ENCODE results near the gene SERPINB11.
A peak's percentile ranks its signal among the peaks of the same experiment; 100 is the strongest.
"Not testable (repeated sequence)": the region's sequence is repeated elsewhere in the genome, so short reads cannot be mapped to it uniquely, and the experiment has no call there.

Gene SERPINB11

GRCh38 chr18:63702660-63703059 is at the start of gene SERPINB11:
SERPINB11 (plus strand) TSS chr18:63702960; CDS start chr18:63710194, 7,234 bp downstream.
- DNase-seq (ENCODE audit: low spot score) = no peak
- TF ChIP-seq CTCF (IDR thresholded peaks at IDR 0.05; ENCODE audit: borderline replicate concordance, control extremely low read depth, extremely low read depth, insufficient read depth, missing control alignments) = no peak
- in situ Hi-C loops (cut with MboI; ENCODE audit: low sequenced_read_pairs, unreplicated experiment) = no loop called here

- in situ Hi-C loops (cut with MboI; ENCODE audit: low sequenced_read_pairs, unreplicated experiment); DNase-seq (ENCODE audit: low spot score): not testable (repeated sequence)
These were observed 43.8 kb upstream of the SERPINB11 start for GRCh38 chr18:63658920-63659319.

- DNase-seq (ENCODE audit: low spot score); in situ Hi-C loops (cut with MboI; ENCODE audit: low sequenced_read_pairs, unreplicated experiment): not testable (repeated sequence)
These were observed 41.0 kb upstream of the SERPINB11 start, which contains the start of gene SERPINB3 for GRCh38 chr18:63661750-63662149. SERPINB3 (minus strand) TSS chr18:63661893; CDS start chr18:63661216, 677 bp downstream.

GRCh38 chr18:63664571-63664970 is 38.2 kb upstream of the SERPINB11 start:
- no peak for DNase-seq (ENCODE audit: low spot score)
- no peak for TF ChIP-seq CTCF (IDR thresholded peaks at IDR 0.05; ENCODE audit: borderline replicate concordance, control extremely low read depth, extremely low read depth, insufficient read depth, missing control alignments)
- in situ Hi-C loops (cut with MboI; ENCODE audit: low sequenced_read_pairs, unreplicated experiment) = no loop called here

- TF ChIP-seq CTCF (IDR thresholded peaks at IDR 0.05; ENCODE audit: borderline replicate concordance, control extremely low read depth, extremely low read depth, insufficient read depth, missing control alignments) = peak; percentile 28
- DNase-seq (ENCODE audit: low spot score) = no peak
- in situ Hi-C loops (cut with MboI; ENCODE audit: low sequenced_read_pairs, unreplicated experiment) = no loop called here
These were observed 26.0 kb upstream of the SERPINB11 start for GRCh38 chr18:63676526-63677323.

GRCh38 chr18:63677500-63678225 is 25.1 kb upstream of the SERPINB11 start:
- no peak for DNase-seq (ENCODE audit: low spot score)
- no peak for TF ChIP-seq CTCF (IDR thresholded peaks at IDR 0.05; ENCODE audit: borderline replicate concordance, control extremely low read depth, extremely low read depth, insufficient read depth, missing control alignments)
- in situ Hi-C loops (cut with MboI; ENCODE audit: low sequenced_read_pairs, unreplicated experiment) = no loop called here

GRCh38 chr18:63679820-63680606 is 22.7 kb upstream of the SERPINB11 start:
- in situ Hi-C loops (cut with MboI; ENCODE audit: low sequenced_read_pairs, unreplicated experiment) = no loop called here
- no peak for DNase-seq (ENCODE audit: low spot score)
- TF ChIP-seq CTCF (IDR thresholded peaks at IDR 0.05; ENCODE audit: borderline replicate concordance, control extremely low read depth, extremely low read depth, insufficient read depth, missing control alignments) = no peak
